GM21723 (cell line): ENCODE measurements around the gene CPM.
"Not testable (repeated sequence)": the region's sequence is repeated elsewhere in the genome, so short reads cannot be mapped to it uniquely, and the experiment has no call there.

Experiments
- ATAC-seq: cut with Tn5 transposase; IDR thresholded peaks from one replicate; pipeline ENCODE4 v1.9.1; 2021; ENCODE audit warnings: mild to moderate bottlenecking, moderate library complexity; ENCODE audit not compliant: unreplicated experiment

The CPM gene

DNA sequence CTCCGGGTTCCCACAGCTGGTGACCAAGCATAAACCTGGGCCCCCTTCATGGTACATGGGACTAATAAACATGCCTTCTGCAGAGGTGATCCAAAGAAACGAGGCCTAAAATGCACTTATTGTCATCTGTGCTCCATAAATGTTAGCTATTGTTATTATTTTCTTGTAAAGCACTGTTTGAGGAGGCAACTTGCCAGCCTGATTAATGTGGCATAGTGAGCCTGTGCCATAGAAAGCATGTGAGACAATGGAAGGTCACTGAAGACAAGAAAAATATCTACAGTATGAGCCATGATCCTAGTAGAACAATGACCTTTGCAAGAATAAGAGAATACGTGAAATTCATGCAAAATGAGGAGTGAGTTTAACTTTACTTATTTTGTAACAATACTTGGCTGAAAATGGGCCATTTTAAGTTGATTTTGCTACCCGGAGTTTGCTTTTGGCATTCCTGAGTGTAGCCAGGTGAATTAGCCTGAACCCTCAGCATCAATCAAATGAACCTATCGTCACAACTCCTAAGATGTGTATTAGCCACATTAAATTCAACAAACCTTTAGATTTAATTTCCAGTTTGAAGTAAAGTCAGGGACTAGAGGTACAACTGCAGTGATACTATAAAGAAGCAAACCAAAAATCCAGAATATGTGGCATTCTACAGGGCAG is 52.2 kb downstream of the CPM start:
- no peak for ATAC-seq

GRCh38 chr12:68878846-68879245 is 54.1 kb downstream of the CPM start:
- ATAC-seq = no peak

DNA sequence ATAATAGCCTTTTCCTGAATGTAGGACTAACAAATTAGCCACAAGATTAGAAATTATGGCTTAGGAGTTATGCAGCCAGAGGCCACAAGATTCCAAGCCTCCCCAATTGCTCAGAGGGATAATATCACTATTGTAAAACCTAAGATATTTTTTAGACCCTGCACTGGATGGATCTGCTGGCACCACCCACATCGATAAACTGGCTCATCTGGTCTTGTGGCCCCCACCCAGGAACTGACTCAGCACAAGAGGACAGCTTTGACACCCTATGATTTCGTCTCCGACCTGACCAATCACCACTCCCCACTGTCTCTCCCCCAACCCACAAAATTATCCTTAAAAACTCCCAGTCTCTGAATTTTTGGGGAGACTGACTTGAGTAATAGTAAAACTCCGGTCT is 54.7 kb downstream of the CPM start:
- no peak for ATAC-seq

DNA sequence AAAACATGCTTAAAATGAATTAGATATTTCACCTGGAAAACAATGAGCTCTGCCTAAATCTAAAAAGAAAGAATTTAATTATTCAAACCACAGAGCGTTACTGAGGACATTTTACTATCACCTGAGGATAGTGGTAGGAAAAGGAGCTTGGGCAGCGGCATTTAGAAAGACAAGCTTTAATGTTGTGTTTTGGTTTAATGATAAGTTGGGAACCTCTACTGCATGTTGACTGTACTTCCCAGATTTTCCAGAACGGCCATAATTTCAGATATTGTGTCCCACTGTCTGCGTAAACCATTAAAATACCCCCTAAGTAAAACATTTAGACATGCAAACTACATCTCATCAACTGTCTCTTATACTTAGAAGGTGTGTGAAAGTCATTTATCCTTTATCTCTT is 55.4 kb downstream of the CPM start:
- no peak for ATAC-seq

GRCh38 chr12:68876461-68876860 is 56.5 kb downstream of the CPM start:
- ATAC-seq = no peak

- ATAC-seq = no peak
These were observed 59.7 kb downstream of the CPM start for GRCh38 chr12:68873316-68873715.

DNA sequence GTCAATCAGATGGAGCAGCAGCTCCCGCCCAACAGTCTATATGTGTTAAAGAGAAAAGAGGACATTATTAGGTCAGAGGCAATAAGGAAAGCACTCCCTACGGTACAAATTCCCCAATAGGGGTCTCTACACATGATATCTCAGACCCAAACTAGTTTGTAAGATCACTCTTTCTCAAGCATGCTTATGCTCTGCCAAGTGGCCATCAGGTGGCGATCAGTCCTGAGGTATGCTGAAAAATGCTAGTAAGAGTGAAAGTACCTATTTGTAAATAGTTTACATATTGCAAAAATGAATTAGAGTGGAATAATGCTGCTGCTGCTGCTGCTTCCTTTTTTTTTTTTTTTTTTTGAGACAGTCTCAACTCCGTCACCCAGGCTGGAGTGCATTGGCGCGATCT is 61.0 kb downstream of the CPM start:
- no peak for ATAC-seq

DNA sequence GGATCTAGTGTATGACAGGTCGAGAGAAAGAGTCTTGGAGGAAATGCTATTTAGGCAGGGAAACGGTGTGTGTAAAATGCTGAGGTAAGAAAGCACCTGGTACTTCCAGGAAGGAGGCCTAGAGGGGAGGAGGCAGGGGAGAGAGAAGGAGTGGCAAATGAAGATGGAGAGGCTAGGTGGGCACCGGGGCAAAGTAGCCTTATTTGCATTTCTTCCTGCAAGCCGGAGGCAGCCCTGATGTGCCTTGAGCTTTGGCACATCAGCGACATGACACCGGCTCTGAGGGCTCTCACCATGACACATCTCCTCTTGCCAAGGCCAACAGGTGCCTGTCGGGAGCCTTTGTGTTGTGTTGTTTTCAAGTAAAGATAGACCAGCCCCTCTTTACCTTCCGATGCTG is 61.6 kb downstream of the CPM start:
- no peak for ATAC-seq

DNA sequence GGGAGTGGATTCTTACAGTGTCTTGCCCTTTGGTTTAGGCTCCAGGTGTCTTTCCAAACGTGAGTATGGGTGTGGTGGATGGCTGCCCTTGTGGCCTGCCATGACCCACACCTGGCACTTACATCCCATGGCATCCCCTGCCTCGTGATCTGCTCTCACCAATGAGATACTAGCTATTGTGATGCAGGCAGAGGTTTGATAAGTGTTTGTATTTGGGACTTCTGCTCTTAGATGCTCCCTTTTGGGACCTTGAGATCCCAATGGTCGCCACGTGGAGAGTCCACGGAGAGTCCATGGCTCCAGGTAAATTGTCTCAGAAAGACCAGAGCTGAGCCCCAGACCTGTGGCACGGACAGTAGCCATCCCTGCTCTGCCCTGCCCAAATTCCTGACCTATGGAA is 62.5 kb downstream of the CPM start:
- ATAC-seq = no peak

- no peak for ATAC-seq
These were observed 63.0 kb downstream of the CPM start for GRCh38 chr12:68870011-68870410.

DNA sequence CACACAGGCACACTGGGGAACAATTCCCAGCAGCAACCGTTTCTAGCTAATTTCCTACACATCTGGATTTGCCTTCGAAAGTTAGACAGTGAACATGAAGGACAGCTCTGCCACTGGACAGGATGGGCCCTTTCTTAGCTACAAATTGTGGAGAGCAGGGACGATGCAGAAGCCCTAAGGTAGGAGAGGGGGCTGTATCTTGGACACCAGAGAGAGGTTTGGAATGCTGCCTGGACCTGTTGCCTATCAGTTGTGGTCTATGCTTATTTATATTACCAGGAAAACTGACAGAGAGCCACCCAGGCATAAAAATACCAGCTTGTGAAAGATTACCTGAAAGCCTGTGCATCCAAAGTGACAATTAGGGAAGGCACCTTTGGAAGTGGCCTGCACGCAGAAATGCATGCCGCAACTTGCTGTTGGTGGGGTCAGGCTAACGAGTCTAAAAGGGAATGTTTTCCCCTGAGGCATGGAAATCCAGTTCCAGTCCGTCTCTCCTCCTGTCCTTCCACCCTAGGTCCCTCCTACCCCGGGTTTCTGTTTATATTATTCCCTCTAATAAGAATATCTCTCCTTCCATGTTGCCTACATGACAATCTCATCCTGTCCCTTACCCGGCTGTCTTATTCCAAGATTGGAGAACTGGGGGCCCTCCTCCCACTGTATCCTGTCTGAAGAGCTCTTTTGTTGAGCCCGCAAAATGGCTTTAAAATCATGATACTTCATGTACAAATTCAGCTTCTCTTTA is 64.8 kb downstream of the CPM start:
- ATAC-seq = no peak

- no peak for ATAC-seq
These were observed 65.4 kb downstream of the CPM start for GRCh38 chr12:68867606-68868005.

GRCh38 chr12:68866950-68867349 is 66.0 kb downstream of the CPM start:
- no peak for ATAC-seq

DNA sequence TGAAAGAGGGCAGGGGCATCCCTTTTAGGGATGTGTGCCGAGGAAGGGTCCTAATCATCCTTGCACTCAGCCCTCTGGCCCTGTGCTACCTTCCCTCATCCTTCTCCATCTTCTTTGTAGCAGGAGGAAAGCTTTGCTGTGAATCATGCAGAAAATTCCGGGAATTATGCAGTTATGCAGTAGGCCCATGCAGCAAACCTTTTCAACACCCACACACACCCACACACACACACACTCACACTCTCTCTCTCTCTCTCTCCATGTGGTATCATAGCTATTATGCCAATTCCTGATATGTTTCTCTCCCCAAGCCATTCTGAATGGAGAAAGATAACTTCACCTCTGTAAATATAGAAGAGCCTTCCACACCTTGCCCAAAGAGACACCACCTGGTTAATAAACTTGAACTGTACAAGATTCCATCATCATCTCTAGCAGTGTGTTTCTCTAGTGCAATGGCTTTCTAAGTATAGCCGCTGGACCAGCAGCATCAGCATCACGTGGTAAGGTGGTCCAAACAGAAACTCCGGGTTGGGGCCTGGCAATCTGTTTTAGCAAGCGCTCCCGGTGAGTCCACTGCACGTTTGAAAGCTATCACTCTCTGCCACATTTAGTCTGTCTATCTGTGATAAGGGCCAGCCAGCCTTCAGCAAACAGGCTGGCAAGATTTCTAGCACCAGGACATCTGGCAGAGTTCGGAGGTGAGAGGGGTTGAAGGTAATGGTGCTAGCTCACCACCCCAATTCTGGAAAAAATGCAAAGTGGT is 67.4 kb downstream of the CPM start:
- ATAC-seq = no peak

- no peak for ATAC-seq
These were observed 68.4 kb downstream of the CPM start for GRCh38 chr12:68864604-68865003.

DNA sequence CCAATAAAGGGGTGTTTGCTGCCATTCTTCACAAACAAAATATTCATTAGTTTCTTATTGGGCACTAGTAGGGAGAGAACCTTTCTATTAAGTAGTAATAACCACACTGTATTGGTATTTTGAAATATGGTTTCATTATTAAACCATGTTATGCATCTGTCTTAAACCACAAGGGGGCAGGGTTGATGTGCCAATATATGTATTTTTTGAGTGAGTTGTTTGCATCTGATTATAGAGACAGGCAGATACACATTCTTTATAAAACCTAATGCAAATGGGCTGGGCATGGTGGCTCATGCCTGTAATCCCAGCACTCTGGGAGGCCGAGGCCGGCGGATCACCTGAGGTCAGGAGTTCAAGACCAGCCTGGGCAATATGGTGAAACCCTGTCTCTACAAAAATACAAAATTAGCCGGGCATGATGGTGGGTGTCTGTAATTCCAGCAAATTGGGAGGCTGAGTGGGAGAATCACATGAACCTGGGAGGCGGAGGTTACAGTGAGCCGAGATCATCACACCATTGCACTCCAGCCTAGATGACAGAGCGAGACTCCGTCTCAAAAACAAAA is 69.0 kb downstream of the CPM start:
- not testable (repeated sequence) for ATAC-seq

DNA sequence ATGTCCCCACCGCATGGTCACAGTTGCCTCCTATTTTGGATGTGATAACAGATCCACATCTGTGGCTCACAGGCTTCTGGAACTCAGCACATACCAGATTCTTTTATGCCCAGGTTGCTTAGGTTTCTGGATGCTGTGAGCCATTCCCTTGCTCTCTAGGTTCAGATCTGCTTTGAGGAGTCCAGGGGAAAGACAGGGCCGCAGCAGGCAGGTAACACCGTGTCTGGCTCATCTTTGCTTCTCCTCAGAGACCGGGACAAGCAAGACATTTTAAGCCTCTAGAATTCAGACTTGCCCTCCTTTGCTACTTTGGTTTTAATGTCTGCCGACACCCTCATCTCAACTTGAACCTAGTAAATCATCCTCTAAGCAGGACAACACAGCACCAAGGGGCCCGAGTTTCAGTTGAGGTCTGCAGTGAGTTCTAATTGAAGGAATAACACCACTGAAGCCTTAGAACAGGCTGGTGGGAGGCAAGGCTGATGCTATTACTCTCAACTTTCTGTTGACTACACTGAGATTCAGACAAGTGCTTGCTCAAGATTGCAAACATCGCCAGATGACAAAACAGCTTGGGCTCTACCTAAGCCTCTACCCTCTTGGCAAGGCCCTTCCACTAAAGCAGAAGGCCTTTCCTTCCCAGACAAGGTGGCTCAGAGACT is 69.7 kb downstream of the CPM start:
- no peak for ATAC-seq

DNA sequence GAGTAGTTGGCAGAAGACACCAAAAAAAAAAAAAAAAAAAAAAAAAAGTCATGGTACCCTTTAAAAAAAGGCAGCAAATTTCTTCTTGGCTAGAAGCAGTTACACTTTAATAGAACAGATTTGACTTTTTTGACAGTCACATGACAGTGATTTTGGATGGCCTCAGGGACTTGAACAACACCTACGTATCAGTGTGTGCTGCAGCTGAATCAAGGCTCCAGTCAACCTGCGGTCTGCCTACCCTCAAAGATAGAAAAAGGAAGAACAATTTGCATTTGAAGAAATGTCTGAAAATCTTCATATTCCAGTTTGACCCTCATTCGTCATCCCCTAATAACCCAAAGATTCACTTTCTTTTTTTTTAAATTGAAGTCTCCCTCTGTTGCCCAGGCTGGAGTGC is 71.1 kb downstream of the CPM start:
- no peak for ATAC-seq

DNA sequence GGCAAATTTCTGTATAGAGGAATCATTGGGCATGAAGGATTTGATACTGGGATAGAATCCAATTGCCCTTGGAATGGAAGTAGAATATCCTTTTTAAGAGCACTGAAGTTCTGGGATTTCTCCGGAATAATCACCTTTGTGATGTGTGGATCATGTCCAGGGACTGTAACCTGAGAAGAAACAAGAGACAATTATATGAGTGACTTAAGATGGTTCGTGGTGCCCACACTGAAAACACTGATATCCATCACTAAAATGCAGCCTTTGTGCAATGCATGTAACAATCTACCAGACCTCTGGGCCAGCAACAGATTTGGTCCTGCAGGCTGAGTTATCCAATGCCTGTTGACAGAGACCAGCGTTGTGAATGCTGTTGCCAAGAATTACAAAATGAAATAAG is 76.5 kb downstream of the CPM start:
- no peak for ATAC-seq

GRCh38 chr12:68855771-68856170 is 77.2 kb downstream of the CPM start:
- ATAC-seq = no peak

- ATAC-seq = no peak
These were observed 77.9 kb downstream of the CPM start for GRCh38 chr12:68855111-68855510.
